Camera-type eye (tissue), 1 donor: Measurements from ENCODE around the gene SLC9C2. TPM values are rescaled to one million over a fixed set of nuclear protein-coding genes. Genes with fewer than 3 reads are reported as not detected.

ENCODE experiments used
- total RNA-seq: library from RNA; depleted of rRNA; stranded (reverse); fragments of >200 nt; gene quantifications from one replicate; pipeline ENCODE4 v1.2.3, GENCODE V29; 2014

The SLC9C2 gene
- not detected for total RNA-seq

GRCh38 chr1:173603056-173603591 is at the start of gene SLC9C2:
Gene SLC9C2 (minus strand): TSS chr1:173603072. CDS start chr1:173601776, 1,296 bp downstream.

GRCh38 chr1:173635116-173635515 is 32.2 kb upstream of the SLC9C2 start, which contains the start of gene TEX50:
Gene TEX50 (plus strand): TSS chr1:173635338. CDS start chr1:173635522, 184 bp downstream.

GRCh38 chr1:173477286-173478093 is 125.4 kb downstream of the SLC9C2 start, which contains the start of gene PRDX6:
Gene PRDX6 (plus strand): TSS chr1:173477335. CDS start chr1:173477398, 63 bp downstream.

Other genes starting within 250 kb of the SLC9C2 start
- gene PRDX6, start 125.7 kb downstream of the SLC9C2 start, total RNA-seq: 201 TPM
- not detected for gene TEX50, start 32.3 kb upstream of the SLC9C2 start, total RNA-seq
- 4.9 TPM for gene ANKRD45, start 66.8 kb upstream of the SLC9C2 start, total RNA-seq
- 62.1 TPM for gene KLHL20, start 111.9 kb upstream of the SLC9C2 start, total RNA-seq
- 17.9 TPM for gene DARS2, start 221.6 kb upstream of the SLC9C2 start, total RNA-seq
- gene CENPL, start 221.8 kb upstream of the SLC9C2 start, total RNA-seq: 11.7 TPM